Epidermal melanocyte (primary cell): ENCODE results near the gene CLPTM1L.
"Not testable (repeated sequence)": the region's sequence is repeated elsewhere in the genome, so short reads cannot be mapped to it uniquely, and the experiment has no call there.

Source experiments
- DNase-seq: peaks from one replicate; pipeline ENCODE4 v3.0.0; 2011; ENCODE audit warnings: low spot score; ENCODE audit not compliant: insufficient read length

CLPTM1L gene

DNA sequence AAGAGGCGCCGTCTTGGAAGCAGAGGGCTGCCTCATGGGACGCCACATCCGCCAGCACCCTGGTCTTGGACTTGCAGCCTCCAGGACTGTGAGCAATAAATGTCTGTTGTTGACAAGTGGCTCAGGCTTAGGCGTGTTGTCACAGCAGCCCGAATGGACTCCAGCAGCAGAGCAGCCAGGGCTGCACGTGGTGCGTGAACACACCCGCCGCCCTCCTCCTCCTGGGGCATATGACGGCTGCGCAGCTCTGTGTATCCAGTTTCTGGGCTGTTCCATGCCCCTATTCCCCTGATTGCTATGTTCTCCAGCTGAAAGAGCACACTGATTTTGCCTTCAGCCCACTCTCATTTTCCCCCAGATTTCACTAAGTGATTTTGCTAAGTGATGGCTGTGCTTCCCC is 36.0 kb upstream of the CLPTM1L start:
- DNase-seq = no peak

GRCh38 chr5:1380011-1380817 is 35.3 kb upstream of the CLPTM1L start:
- no peak for DNase-seq

DNA sequence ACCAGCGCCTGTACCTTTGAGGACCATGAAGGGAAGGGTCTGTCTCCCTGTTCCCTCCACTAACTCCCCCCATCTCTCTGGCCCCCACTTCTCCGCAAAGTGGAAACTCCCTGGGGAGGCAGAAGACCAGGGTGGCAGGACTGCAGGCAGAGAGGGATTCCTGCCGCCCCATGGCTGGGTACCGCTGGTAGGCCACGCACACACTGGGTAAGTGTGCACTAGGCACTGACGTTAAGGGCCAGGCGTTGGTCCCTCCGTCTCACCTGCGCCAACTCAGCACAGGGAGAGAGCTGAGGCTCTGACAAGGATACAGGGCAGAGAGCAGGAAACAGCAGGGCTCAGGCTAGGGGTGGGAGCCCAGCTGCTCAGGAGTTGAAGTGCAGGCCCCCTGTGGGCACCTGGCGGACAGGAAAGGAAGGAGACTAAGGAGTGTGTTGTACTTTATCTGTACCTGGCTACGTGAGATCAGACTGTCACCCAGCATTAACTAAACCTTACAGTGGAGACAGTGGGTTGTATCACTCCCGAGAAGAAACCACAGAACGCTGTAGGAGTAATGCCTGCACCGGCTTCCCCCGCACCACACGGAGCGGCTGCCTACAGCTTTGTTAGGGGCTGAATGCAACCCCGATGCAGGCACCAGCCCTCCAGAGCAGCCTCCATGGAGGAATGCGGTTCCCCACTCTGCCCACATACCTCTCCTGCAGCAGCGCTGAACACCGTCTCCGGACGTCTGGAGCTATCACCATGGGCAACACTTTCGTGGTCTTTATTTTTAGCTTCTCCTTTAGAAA is 34.2 kb upstream of the CLPTM1L start:
- no peak for DNase-seq

GRCh38 chr5:1378096-1378495 is 33.2 kb upstream of the CLPTM1L start:
- DNase-seq = no peak

DNA sequence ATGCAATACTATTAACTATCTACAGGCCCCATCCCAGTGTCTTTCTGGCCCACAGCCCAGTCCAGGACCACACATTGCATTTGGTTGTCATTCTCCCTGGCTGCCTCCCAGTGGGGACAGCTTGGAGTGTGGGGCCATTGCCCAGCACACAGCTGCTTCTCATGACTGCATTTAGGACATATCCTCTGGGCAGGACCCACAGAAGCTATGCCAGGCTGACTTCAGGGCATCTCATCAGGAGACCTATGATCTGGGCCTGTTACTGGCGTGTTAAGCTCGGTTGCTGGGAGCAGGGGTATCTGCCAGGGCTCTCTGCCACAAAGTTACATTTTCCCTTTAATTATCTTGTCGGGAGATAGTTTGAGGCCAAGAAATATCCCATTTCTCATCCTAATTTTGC is 32.1 kb upstream of the CLPTM1L start:
- DNase-seq = no peak

DNA sequence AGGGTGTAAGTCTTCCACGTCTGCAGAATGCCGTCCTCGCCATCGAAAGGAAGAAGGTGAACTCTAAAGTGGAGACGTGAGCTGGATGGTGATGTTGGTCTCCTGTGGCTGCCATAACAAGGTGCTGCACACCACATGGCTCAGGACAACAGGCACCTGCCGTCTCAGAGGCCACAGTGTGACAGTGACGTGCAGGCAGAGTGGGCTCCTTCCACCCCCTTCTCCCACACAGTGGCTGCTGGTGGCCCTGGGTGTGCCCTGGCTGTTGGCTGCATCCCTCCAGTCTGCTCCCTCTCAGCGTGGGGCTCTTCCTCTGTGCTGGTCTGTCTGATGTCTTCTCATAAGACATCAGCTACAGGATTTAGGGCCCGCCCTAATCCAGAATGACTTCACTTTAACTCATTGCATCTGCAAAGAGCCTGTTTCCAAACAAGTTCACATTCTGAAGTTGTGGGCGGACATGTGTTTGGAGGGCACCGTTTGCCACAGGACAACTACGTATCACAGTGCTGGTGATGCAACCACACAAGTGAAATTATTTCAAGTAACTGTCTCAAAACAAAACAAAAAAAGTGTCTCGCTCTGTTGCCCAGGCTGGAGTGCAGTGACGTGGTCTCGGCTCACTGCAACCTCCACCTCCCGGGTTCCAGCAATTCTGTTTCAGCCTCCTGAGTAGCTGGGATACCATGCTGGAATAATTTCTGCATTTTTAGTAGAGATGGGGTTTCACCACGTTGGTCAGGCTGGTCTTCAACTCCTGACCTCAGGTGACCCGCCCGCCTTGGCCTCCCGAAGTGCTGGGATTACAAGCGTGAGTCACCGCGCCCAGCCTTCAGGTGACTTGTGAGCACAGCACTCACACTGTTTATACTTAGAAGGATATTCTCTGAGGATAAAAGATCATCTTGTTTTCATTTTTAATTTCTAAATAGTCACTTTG is 31.2 kb upstream of the CLPTM1L start:
- no peak for DNase-seq

DNA sequence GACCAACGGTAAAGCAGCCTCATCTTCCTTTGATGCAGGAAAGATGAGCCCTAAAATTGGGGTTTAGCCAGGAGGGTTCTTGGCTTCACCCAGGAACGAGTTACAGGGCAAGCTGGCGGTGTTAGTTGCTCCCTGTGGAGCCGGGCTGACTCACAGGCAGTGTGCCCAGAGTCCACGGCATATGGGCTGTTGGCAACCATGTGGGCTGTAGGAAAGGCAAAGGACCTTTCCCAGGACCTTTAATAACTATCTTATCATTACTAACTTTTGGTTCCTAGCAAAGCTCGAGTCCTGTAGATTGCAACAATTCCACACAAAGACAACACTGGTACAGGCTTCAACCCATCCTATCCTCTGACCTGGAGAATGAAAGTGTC is 29.8 kb upstream of the CLPTM1L start:
- no peak for DNase-seq

DNA sequence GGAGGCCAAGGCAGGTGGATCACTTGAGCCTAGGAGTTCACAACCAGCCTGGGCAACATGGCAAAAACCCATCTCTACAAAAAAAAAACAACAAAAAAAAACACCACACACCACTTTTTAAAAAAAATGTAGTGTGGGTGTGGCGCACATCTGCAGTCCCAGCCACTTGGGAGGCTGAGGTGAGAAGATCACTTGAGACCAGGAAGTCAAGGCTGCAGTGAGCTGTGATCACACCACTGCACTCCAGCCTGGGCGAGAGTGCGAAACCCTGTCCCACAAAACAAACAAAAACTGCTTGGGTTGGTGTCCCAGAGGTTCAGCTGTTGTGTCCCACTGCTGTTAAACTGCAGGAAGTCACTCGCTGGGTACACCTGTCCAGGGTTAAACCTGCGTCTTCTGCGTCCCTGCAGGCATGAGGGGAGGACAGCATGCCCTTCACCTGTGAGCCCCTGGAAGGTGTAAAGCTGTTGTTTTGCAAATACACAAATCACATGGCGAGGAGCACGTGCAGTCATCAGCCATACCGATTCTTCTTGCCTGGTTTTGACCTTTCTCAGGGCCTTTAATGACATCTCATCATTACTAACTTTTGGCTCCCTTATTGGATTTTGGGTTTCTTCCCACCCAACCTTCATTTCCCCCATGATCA is 29.3 kb upstream of the CLPTM1L start:
- no peak for DNase-seq

- not testable (repeated sequence) for DNase-seq
Measured at GRCh38 chr5:1371972-1372342, 27.1 kb upstream of the CLPTM1L start.

- no peak for DNase-seq
Measured at GRCh38 chr5:1371218-1371971, 26.5 kb upstream of the CLPTM1L start.

GRCh38 chr5:1370006-1370405 is 25.1 kb upstream of the CLPTM1L start:
- no peak for DNase-seq

DNA sequence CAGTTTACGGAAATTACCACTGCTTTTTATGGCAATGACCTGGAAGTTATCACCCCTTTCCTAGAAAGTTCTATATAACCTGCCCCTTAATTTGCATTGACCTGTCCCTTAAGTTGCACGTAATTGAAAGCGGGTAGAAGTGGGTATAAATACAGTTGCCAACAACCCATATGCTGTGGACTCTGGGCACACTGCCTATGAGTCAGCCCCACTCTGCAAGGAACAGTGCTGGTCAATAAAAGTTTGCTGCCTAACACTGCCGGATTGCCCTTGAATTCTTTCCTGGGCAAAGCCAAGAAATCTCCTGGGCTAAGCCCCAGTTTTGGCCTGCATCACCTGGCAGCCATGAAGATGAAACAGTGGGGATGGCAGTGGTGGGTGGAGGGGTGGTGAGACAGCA is 23.9 kb upstream of the CLPTM1L start:
- DNase-seq = no peak

DNA sequence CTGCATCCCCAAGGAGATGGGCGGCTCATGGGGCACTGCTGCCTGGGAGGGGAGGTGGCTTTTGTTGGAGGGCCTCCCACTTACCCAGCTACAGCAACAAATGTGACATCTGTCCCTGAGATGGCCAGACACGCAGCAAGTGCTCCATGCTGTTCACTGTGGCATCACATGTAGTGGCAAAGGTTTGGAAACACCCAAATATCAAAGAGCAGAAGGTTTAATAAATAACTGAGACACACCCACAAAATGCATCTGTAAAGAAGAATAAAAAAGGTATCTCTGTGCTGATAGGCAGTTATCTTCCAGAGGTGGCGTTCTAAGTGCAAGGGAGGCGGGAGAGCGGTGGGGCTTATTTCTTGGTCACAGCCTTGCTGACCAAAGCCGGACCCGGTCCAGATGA is 23.3 kb upstream of the CLPTM1L start:
- no peak for DNase-seq

GRCh38 chr5:1367149-1367548 is 22.2 kb upstream of the CLPTM1L start:
- no peak for DNase-seq

DNA sequence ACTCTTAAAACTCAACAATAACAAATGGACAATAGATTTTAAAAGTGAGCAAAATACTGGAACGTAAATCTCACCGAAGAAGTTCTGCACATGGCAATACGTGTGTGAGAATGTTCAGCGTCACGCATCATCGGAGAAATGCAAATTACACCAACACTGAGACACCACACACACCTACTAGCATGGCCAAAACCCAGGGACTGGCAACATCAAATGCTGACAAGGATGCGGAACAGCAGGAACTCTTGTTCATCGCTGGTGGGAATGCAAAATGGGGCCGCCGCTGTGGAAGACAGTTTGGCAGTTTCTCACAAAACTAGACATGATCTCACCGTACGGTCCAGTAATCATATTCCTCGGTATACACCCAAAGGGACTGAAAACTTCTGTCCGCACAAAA is 21.6 kb upstream of the CLPTM1L start:
- no peak for DNase-seq

- DNase-seq = no peak
Measured at GRCh38 chr5:1364211-1364610, 19.3 kb upstream of the CLPTM1L start.

DNA sequence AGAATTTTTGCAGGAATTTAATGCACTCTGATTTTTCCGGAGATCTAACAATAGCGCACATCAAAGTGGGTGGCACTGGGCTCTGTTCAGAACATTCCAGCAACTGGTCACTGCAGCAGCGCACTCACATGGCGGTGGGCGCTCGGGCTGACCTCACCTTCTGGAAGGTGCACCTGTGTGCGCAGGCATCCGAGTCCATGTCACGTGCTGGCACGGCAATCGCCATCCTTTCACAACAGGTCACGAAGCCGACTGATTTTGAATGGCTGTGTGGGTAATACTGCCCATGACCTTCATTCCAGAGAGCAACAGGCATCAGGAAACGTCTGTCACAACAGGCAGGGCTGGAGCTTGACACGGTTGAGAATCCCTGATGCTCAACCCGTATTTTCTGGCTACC is 18.7 kb upstream of the CLPTM1L start:
- DNase-seq = no peak

DNA sequence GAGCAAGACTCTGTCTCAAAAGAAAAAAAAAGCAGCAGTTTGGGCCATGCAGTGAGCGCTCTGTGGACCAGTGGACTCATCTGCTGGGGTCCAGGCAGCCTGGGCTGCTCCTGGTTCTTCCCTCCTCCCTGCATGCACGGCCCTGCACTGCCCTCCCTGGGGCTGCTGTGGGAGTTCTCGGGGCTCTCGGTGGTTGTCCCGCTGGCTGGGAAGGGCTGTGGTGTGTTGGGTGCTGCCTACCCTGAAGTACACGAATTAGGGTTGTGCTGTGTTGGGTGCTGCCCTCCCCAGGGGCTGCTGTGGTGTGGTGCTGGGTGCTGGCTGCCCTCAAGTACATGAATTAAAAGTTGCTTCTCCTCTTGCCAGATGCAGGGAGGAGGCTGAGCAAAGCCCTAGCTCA is 18.3 kb upstream of the CLPTM1L start:
- DNase-seq = no peak

GRCh38 chr5:1362242-1363015 is 17.5 kb upstream of the CLPTM1L start:
- no peak for DNase-seq

DNA sequence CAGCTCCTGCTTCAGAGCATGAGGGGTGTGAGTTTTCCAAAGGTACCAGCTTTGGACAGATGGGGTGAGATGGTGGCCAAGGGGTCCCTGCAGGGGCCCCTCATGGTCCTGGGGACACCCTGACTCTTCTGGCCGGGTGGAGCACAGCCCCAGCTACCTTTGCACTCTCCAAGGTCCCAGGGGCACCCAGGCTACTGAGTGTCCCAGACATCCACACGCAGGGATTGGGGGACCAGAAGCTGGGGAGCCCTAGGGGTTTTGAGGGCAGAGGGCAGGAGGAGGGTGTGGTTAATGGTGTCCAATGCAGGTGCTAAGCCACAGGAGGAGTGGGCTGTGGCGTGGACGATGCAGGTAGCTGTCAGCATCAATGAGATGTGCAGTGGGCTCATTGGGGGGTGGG is 16.0 kb upstream of the CLPTM1L start:
- no peak for DNase-seq
